Osteocyte (in vitro differentiated cells): ENCODE measurements around the gene NUTM2G. TPM values are rescaled to one million over a fixed set of nuclear protein-coding genes. Genes with fewer than 3 reads are reported as not detected.
"Not testable (repeated sequence)": the region's sequence is repeated elsewhere in the genome, so short reads cannot be mapped to it uniquely, and the experiment has no call there.

Experiments
- DNase-seq: peaks from one replicate; pipeline ENCODE4 v3.0.0; 2021; ENCODE audit warnings: mixed read lengths; ENCODE audit not compliant: unreplicated experiment; ENCODE audit errors: extremely low spot score
- H3K27ac Mint-ChIP-seq: one replicate; pipeline ENCODE4 v1.8.0; 2021; ENCODE audit warnings: mild to moderate bottlenecking, mixed read lengths; ENCODE audit not compliant: unreplicated experiment
- H3K27me3 Mint-ChIP-seq: one replicate; pipeline ENCODE4 v1.8.0; 2021; ENCODE audit warnings: mixed read lengths; ENCODE audit not compliant: unreplicated experiment
- H3K36me3 Mint-ChIP-seq: one replicate; pipeline ENCODE4 v1.8.0; 2021; ENCODE audit warnings: mixed read lengths; ENCODE audit not compliant: unreplicated experiment
- H3K4me1 Mint-ChIP-seq: one replicate; pipeline ENCODE4 v1.8.0; 2021; ENCODE audit warnings: mixed read lengths; ENCODE audit not compliant: unreplicated experiment
- H3K4me3 Mint-ChIP-seq: one replicate; pipeline ENCODE4 v1.8.0; 2021; ENCODE audit warnings: mild to moderate bottlenecking, moderate library complexity, mixed read lengths; ENCODE audit not compliant: unreplicated experiment
- H3K9me3 Mint-ChIP-seq: one replicate; pipeline ENCODE4 v1.8.0; 2021; ENCODE audit warnings: mixed read lengths; ENCODE audit not compliant: unreplicated experiment
- total RNA-seq: library from RNA; stranded (reverse); gene quantifications from 2 replicates; pipeline ENCODE4 v1.2.1, GENCODE V29; 2021

Gene NUTM2G
- total RNA-seq, 1 donor from 2014 or later: not detected

- not testable (repeated sequence) for H3K9me3 Mint-ChIP-seq, H3K36me3 Mint-ChIP-seq, H3K27me3 Mint-ChIP-seq, H3K27ac Mint-ChIP-seq, DNase-seq, H3K4me3 Mint-ChIP-seq, H3K4me1 Mint-ChIP-seq
These were observed 6.8 kb downstream of the NUTM2G start for GRCh38 chr9:96935401-96935800.

GRCh38 chr9:96937442-96937841 is 8.8 kb downstream of the NUTM2G start:
- DNase-seq, H3K27me3 Mint-ChIP-seq, H3K36me3 Mint-ChIP-seq, H3K4me3 Mint-ChIP-seq, H3K4me1 Mint-ChIP-seq, H3K27ac Mint-ChIP-seq, H3K9me3 Mint-ChIP-seq: not testable (repeated sequence)

GRCh38 chr9:96938957-96939665 is 10.5 kb downstream of the NUTM2G start:
- H3K4me3 Mint-ChIP-seq, H3K27ac Mint-ChIP-seq, H3K4me1 Mint-ChIP-seq, H3K36me3 Mint-ChIP-seq, H3K27me3 Mint-ChIP-seq, H3K9me3 Mint-ChIP-seq, DNase-seq: not testable (repeated sequence)

GRCh38 chr9:96940982-96941381 is 12.3 kb downstream of the NUTM2G start:
- not testable (repeated sequence) for H3K4me1 Mint-ChIP-seq, H3K27me3 Mint-ChIP-seq, H3K9me3 Mint-ChIP-seq, H3K27ac Mint-ChIP-seq, H3K36me3 Mint-ChIP-seq, H3K4me3 Mint-ChIP-seq, DNase-seq

- H3K4me3 Mint-ChIP-seq, H3K4me1 Mint-ChIP-seq, H3K36me3 Mint-ChIP-seq, H3K9me3 Mint-ChIP-seq, DNase-seq, H3K27me3 Mint-ChIP-seq, H3K27ac Mint-ChIP-seq: not testable (repeated sequence)
These were observed 13.0 kb downstream of the NUTM2G start for GRCh38 chr9:96941628-96942027.

GRCh38 chr9:96942181-96942580 is 13.5 kb downstream of the NUTM2G start:
- not testable (repeated sequence) for H3K27me3 Mint-ChIP-seq, H3K4me1 Mint-ChIP-seq, H3K4me3 Mint-ChIP-seq, DNase-seq, H3K27ac Mint-ChIP-seq, H3K9me3 Mint-ChIP-seq, H3K36me3 Mint-ChIP-seq

GRCh38 chr9:96949346-96949745 is 20.7 kb downstream of the NUTM2G start:
- not testable (repeated sequence) for H3K36me3 Mint-ChIP-seq, H3K27me3 Mint-ChIP-seq, H3K4me1 Mint-ChIP-seq, DNase-seq, H3K27ac Mint-ChIP-seq, H3K9me3 Mint-ChIP-seq, H3K4me3 Mint-ChIP-seq

GRCh38 chr9:96950539-96950938 is 21.9 kb downstream of the NUTM2G start:
- H3K9me3 Mint-ChIP-seq, DNase-seq, H3K27ac Mint-ChIP-seq, H3K4me3 Mint-ChIP-seq, H3K36me3 Mint-ChIP-seq, H3K4me1 Mint-ChIP-seq, H3K27me3 Mint-ChIP-seq: not testable (repeated sequence)

GRCh38 chr9:96967591-96967990 is 38.9 kb downstream of the NUTM2G start:
- H3K4me1 Mint-ChIP-seq, H3K27me3 Mint-ChIP-seq, H3K9me3 Mint-ChIP-seq, DNase-seq, H3K4me3 Mint-ChIP-seq, H3K27ac Mint-ChIP-seq, H3K36me3 Mint-ChIP-seq: not testable (repeated sequence)

- H3K4me3 Mint-ChIP-seq, H3K9me3 Mint-ChIP-seq, DNase-seq, H3K27me3 Mint-ChIP-seq, H3K27ac Mint-ChIP-seq, H3K4me1 Mint-ChIP-seq, H3K36me3 Mint-ChIP-seq: not testable (repeated sequence)
These were observed 43.9 kb downstream of the NUTM2G start for GRCh38 chr9:96972552-96972951.

- not testable (repeated sequence) for H3K4me3 Mint-ChIP-seq, DNase-seq, H3K27ac Mint-ChIP-seq, H3K36me3 Mint-ChIP-seq, H3K4me1 Mint-ChIP-seq, H3K9me3 Mint-ChIP-seq, H3K27me3 Mint-ChIP-seq
These were observed 45.4 kb downstream of the NUTM2G start for GRCh38 chr9:96974037-96974436.

- DNase-seq, H3K4me3 Mint-ChIP-seq, H3K4me1 Mint-ChIP-seq, H3K36me3 Mint-ChIP-seq, H3K27ac Mint-ChIP-seq, H3K27me3 Mint-ChIP-seq, H3K9me3 Mint-ChIP-seq: not testable (repeated sequence)
These were observed 55.0 kb downstream of the NUTM2G start for GRCh38 chr9:96983496-96984122.
